Breast epithelium (tissue), 3 donors: ENCODE results near the gene PARD3B.

ENCODE experiments used
- POLR2A ChIP-seq: fragments of 450-650 bp; IDR thresholded peaks from one replicate; pipeline ENCODE4 v1.6.1; 2016; ENCODE audit warnings: antibody characterized with exemption, mild to moderate bottlenecking, moderate library complexity
- POLR2AphosphoS5 ChIP-seq, 3 donors: sonication (generic); formaldehyde crosslinking; IDR thresholded peaks; one replicate each; pipeline ENCODE4 v1.6.1; 2017; ENCODE audit warnings: antibody characterized with exemption in 3 of 3
- TF ChIP-seq, protein P1 (sequence below), 3 donors: fragments of 450-650 bp; IDR thresholded peaks; one replicate each; pipeline ENCODE4 v1.5.1; 2016 to 2017; ENCODE audit warnings: antibody characterized with exemption in 3 of 3, mild to moderate bottlenecking in 3 of 3, moderate library complexity in 3 of 3

- TF ChIP-seq, protein P1, sequence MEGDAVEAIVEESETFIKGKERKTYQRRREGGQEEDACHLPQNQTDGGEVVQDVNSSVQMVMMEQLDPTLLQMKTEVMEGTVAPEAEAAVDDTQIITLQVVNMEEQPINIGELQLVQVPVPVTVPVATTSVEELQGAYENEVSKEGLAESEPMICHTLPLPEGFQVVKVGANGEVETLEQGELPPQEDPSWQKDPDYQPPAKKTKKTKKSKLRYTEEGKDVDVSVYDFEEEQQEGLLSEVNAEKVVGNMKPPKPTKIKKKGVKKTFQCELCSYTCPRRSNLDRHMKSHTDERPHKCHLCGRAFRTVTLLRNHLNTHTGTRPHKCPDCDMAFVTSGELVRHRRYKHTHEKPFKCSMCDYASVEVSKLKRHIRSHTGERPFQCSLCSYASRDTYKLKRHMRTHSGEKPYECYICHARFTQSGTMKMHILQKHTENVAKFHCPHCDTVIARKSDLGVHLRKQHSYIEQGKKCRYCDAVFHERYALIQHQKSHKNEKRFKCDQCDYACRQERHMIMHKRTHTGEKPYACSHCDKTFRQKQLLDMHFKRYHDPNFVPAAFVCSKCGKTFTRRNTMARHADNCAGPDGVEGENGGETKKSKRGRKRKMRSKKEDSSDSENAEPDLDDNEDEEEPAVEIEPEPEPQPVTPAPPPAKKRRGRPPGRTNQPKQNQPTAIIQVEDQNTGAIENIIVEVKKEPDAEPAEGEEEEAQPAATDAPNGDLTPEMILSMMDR (IDR thresholded peaks at IDR 0.05), result no peak
- TF ChIP-seq POLR2AphosphoS5 (IDR thresholded peaks at IDR 0.05), result no peak
- TF ChIP-seq POLR2A, result no peak
Observed at GRCh38 chr2:205637320-205637602, 1092.0 kb downstream of the PARD3B start.
